DND-41 (cell line): Measurements from ENCODE around the gene COL19A1.

Experiments
- EZH2 ChIP-seq: IDR thresholded peaks from 3 replicates; pipeline ENCODE4 v1.6.1; 2012; ENCODE audit warnings: borderline replicate concordance, low read depth, mild to moderate bottlenecking, moderate library complexity, low read length, inconsistent platforms; ENCODE audit not compliant: severe bottlenecking
- TF ChIP-seq, protein P1 (sequence below): IDR thresholded peaks from 2 replicates; pipeline ENCODE4 v1.5.1; 2012; ENCODE audit warnings: borderline replicate concordance, low read length, moderate library complexity, mild to moderate bottlenecking; ENCODE audit not compliant: poor library complexity, severe bottlenecking; ENCODE audit errors: extremely low read depth

DNA sequence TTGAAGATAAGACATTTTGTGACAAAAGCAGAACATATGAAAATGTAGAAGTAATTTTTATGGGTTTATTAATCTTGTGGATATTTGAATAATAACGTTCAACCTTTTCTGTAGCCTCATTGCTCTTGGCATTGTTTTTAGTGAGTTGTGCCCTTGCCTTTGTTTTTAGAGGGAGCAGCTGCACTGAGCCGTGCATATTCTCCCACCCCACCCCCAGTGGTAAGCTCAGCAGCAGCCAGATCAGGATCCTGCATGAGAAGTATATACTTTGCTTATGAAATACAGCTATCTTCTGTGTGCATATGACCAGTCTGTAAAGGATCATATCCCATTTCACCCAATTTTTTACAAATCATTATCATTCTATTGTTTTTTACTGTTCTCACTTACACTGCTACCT lies 252.3 kb downstream of the COL19A1 start:
- no peak for TF ChIP-seq EZH2
- TF ChIP-seq, protein P1, sequence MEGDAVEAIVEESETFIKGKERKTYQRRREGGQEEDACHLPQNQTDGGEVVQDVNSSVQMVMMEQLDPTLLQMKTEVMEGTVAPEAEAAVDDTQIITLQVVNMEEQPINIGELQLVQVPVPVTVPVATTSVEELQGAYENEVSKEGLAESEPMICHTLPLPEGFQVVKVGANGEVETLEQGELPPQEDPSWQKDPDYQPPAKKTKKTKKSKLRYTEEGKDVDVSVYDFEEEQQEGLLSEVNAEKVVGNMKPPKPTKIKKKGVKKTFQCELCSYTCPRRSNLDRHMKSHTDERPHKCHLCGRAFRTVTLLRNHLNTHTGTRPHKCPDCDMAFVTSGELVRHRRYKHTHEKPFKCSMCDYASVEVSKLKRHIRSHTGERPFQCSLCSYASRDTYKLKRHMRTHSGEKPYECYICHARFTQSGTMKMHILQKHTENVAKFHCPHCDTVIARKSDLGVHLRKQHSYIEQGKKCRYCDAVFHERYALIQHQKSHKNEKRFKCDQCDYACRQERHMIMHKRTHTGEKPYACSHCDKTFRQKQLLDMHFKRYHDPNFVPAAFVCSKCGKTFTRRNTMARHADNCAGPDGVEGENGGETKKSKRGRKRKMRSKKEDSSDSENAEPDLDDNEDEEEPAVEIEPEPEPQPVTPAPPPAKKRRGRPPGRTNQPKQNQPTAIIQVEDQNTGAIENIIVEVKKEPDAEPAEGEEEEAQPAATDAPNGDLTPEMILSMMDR = no peak
